K562 (cell line): Measurements from ENCODE around the gene BMP8B. TPM values are rescaled to one million over a fixed set of nuclear protein-coding genes. Genes with fewer than 3 reads are reported as not detected.

Experiments
- ATAC-seq: fragments of 200-7000 bp; cut with Tn5 transposase; 3 replicates; pipeline ENCODE4 v1.9.1; 2020; ENCODE audit warnings: moderate library complexity
- BruUV-seq: library from RNA; stranded (reverse); fragments of 400-500 nt; replicated peaks from 2 replicates; lab custom pipeline; 2021; lab: Mats Ljungman, UMichigan
- CTCF ChIA-PET: fragments of 300-600 bp; formaldehyde crosslinking; extraction: SDS; loops from one replicate; lab custom pipeline; 2021; ENCODE audit warnings: low intra/inter-chr PET ratio; lab: Yijun Ruan, JAX
- POLR2A ChIA-PET: fragments of 300-600, 350-650 bp; sonication (Branson Sonifier 250); formaldehyde crosslinking; extraction: SDS; loops from one replicate; lab custom pipeline; 2021; ENCODE audit warnings: antibody characterized with exemption, inconsistent platforms; lab: Yijun Ruan, JAX
- DNase-seq, 4 experiments: peaks; one replicate each; pipeline versions ENCODE4 v3.0.0 to v3.0.0-alpha.2; 2011 to 2018; ENCODE audit warnings: low spot score in 3 of 4, mixed read lengths in 3 of 4; ENCODE audit errors: extremely low read depth in 1 of 4
- FAIRE-seq: peaks from 2 replicates; lab custom pipeline; 2011; peaks lifted over from hg19 to GRCh38; lab: Jason Lieb, UNC
- H2AFZ ChIP-seq: 2 replicates; pipeline ENCODE4 v1.6.0; 2011; ENCODE audit warnings: low read depth, low read length, control low read depth, inconsistent platforms
- H3K27ac ChIP-seq: fragments of 200-600 bp; 3 replicates; pipeline ENCODE4 v1.8.0; 2011; ENCODE audit warnings: low read depth, mild to moderate bottlenecking, control low read depth, inconsistent platforms, low read length, moderate library complexity, mixed read lengths; ENCODE audit errors: extremely low read depth
- H3K27me3 ChIP-seq, 2 experiments: fragments of 300-600 bp in 1 of 2; 2 replicates in 1 of 2; 3 replicates in 1 of 2; pipeline versions ENCODE4 v1.6.0 to v1.8.0; 2011; ENCODE audit warnings: inconsistent platforms in 2 of 2, low read length in 2 of 2, mild to moderate bottlenecking in 1 of 2, mixed read lengths in 1 of 2, moderate library complexity in 1 of 2; ENCODE audit not compliant: control insufficient read depth in 2 of 2, insufficient read depth in 2 of 2
- H3K36me3 ChIP-seq: fragments of 300-600 bp; 3 replicates; pipeline ENCODE4 v1.8.0; 2011; ENCODE audit warnings: mild to moderate bottlenecking, low read length, inconsistent platforms; ENCODE audit not compliant: control insufficient read depth, insufficient read depth
- H3K4me1 ChIP-seq, 2 experiments: fragments of 200-600 bp in 1 of 2; replicated peaks in 1 of 2; 2 replicates in 1 of 2; 3 replicates in 1 of 2; pipeline versions ENCODE4 v1.5.1 to v1.8.0; 2011; ENCODE audit warnings: inconsistent platforms in 2 of 2, low read length in 2 of 2, mild to moderate bottlenecking in 1 of 2, mixed read lengths in 1 of 2, moderate library complexity in 1 of 2; ENCODE audit not compliant: control insufficient read depth in 2 of 2, insufficient read depth in 2 of 2
- H3K4me2 ChIP-seq: 2 replicates; pipeline ENCODE4 v1.6.1; 2011; ENCODE audit warnings: low read length, control low read depth, inconsistent platforms, mixed read lengths; ENCODE audit not compliant: insufficient read depth
- H3K4me3 ChIP-seq: fragments of 200-600 bp; sonication (generic), shearing (Covaris generic); 2 replicates; pipeline ENCODE4 v1.5.1; 2016; ENCODE audit warnings: control low read depth, inconsistent platforms
- H3K79me2 ChIP-seq: fragments of 200-600 bp; 3 replicates; pipeline ENCODE4 v1.8.0; 2011; ENCODE audit warnings: low read length, inconsistent platforms; ENCODE audit not compliant: control insufficient read depth, insufficient read depth
- H3K9ac ChIP-seq, 2 experiments: 2 replicates each; pipeline versions ENCODE4 v1.6.0 to v1.6.1; 2011; ENCODE audit warnings: low read depth in 2 of 2, low read length in 2 of 2, control low read depth in 1 of 2, inconsistent platforms in 1 of 2, mild to moderate bottlenecking in 1 of 2, mixed read lengths in 1 of 2; ENCODE audit not compliant: insufficient read depth in 1 of 2
- H3K9me1 ChIP-seq: one replicate; pipeline ENCODE4 v1.6.0; 2011; ENCODE audit warnings: inconsistent platforms, mild to moderate bottlenecking, low read length, moderate library complexity; ENCODE audit not compliant: control insufficient read depth, insufficient read depth
- H3K9me3 ChIP-seq: replicated peaks from 2 replicates; pipeline ENCODE4 v1.5.1; 2011; ENCODE audit warnings: low read depth, low read length, inconsistent platforms; ENCODE audit not compliant: control insufficient read depth, insufficient read depth
- H4K20me1 ChIP-seq: replicated peaks from 2 replicates; pipeline ENCODE4 v1.6.1; 2011; ENCODE audit warnings: low read length, inconsistent platforms, mixed read lengths; ENCODE audit not compliant: control insufficient read depth, insufficient read depth
- GATAD2B ChIP-seq: fragments of 450-650 bp; IDR thresholded peaks from 2 replicates; pipeline ENCODE4 v1.6.1; 2017; ENCODE audit warnings: mild to moderate bottlenecking, borderline replicate concordance
- HDAC6 ChIP-seq: IDR thresholded peaks from 2 replicates; pipeline ENCODE4 v1.6.1; 2012; ENCODE audit warnings: low read depth, mild to moderate bottlenecking, control low read depth, inconsistent platforms, low read length, moderate library complexity
- HMG20B ChIP-seq: fragments of 250-450 bp; sonication (Bioruptor Pico); IDR thresholded peaks from 2 replicates; pipeline ENCODE4 v1.5.0; 2021; ENCODE audit warnings: mild to moderate bottlenecking
- MCM5 ChIP-seq: fragments of 450-650 bp; IDR thresholded peaks from 2 replicates; pipeline ENCODE4 v1.6.1; 2016; ENCODE audit warnings: low read depth
- NELFE ChIP-seq: IDR thresholded peaks from 2 replicates; pipeline ENCODE4 v1.6.1; 2011; ENCODE audit warnings: mild to moderate bottlenecking; ENCODE audit not compliant: insufficient read depth, insufficient read length
- NFIC ChIP-seq: fragments of 450-650 bp; IDR thresholded peaks from 2 replicates; pipeline ENCODE4 v1.6.1; 2017; ENCODE audit warnings: mild to moderate bottlenecking, inconsistent platforms
- NFIX ChIP-seq: fragments of 250-450 bp; sonication (Bioruptor Pico); IDR thresholded peaks from 2 replicates; pipeline ENCODE4 v1.4.0; 2020; ENCODE audit warnings: low read depth, mild to moderate bottlenecking, moderate library complexity
- NONO ChIP-seq, 2 experiments: fragments of 200-400 bp in 1 of 2; fragments of 450-650 bp in 1 of 2; formaldehyde crosslinking in 1 of 2; IDR thresholded peaks; 2 replicates each; pipeline ENCODE4 v1.6.1; 2017; ENCODE audit warnings: low read depth in 2 of 2, mild to moderate bottlenecking in 2 of 2, moderate library complexity in 2 of 2, low read length in 1 of 2
- NR3C1 ChIP-seq: sonication (generic); formaldehyde crosslinking; IDR thresholded peaks from 2 replicates; pipeline ENCODE4 v1.8.1; 2022; ENCODE audit warnings: missing genetic modification reagents
- RAD21 ChIP-seq, 2 experiments: fragments of 250-450 bp in 1 of 2; fragments of 450-650 bp in 1 of 2; sonication (Bioruptor Pico) in 1 of 2; formaldehyde crosslinking in 1 of 2; IDR thresholded peaks in 1 of 2; conservative IDR thresholded peaks in 1 of 2; 2 replicates each; pipeline versions ENCODE4 v1.4.0 to v1.8.0; 2020 to 2022; ENCODE audit warnings: mild to moderate bottlenecking in 2 of 2, moderate library complexity in 1 of 2
- SRSF9 ChIP-seq: fragments of 200-400 bp; formaldehyde crosslinking; IDR thresholded peaks from 2 replicates; pipeline ENCODE4 v1.6.1; 2017; ENCODE audit warnings: low read depth, low read length, borderline replicate concordance
- STAT5B ChIP-seq: fragments of 250-450 bp; sonication (Bioruptor Pico); IDR thresholded peaks from 2 replicates; pipeline ENCODE4 v1.8.0; 2021; ENCODE audit warnings: mild to moderate bottlenecking, inconsistent platforms
- TSC22D4 ChIP-seq: fragments of 450-650 bp; IDR thresholded peaks from 2 replicates; pipeline ENCODE4 v1.6.1; 2016; ENCODE audit warnings: missing genetic modification characterization, missing biosample characterization, control low read depth
- ZNF140 ChIP-seq: fragments of 250-450 bp; sonication (Bioruptor Pico); IDR thresholded peaks from 2 replicates; pipeline ENCODE4 v1.8.0; 2021; ENCODE audit warnings: moderate library complexity, mild to moderate bottlenecking, inconsistent platforms
- ZNF668 ChIP-seq: fragments of 250-450 bp; sonication (Bioruptor Pico); IDR thresholded peaks from 2 replicates; pipeline ENCODE4 v1.8.0; 2022; ENCODE audit warnings: mild to moderate bottlenecking, inconsistent platforms
- ZZZ3 ChIP-seq: fragments of 450-650 bp; IDR thresholded peaks from 2 replicates; pipeline ENCODE4 v1.6.1; 2016; ENCODE audit warnings: antibody characterized with exemption, mild to moderate bottlenecking, moderate library complexity
- WGBS: fragments of 100-300 bp; shearing (Covaris generic); methylation state at CpG from one replicate; pipeline ENCODE4 v1.1.6; 2016; ENCODE audit warnings: low coverage, mixed read lengths; ENCODE audit not compliant: insufficient coverage; ENCODE audit errors: missing lambda C conversion rate; 5-methylcytosine and 5-hydroxymethylcytosine counted together
- in situ Hi-C: fragments of 300-500 bp; cut with MboI; formaldehyde crosslinking; loops from 4 replicates; pipeline ENCODE4 v1.15.0; 2018; ENCODE audit warnings: inconsistent platforms, mixed read lengths
- intact Hi-C: fragments of 100-400 bp; cut with micrococcal nuclease; formaldehyde crosslinking; loops from 2 replicates; pipeline ENCODE4 v1.14.2; 2022
- polyA plus RNA-seq, 8 experiments: library from polyadenylated mRNA; depleted of rRNA in 4 of 8; stranded (reverse) in 5 of 8; unstranded in 3 of 8; fragments of >200 nt; fragmentation: Nextera tagmentation in 2 of 8; fragmentation: Illumina TruSeq in 1 of 8; extraction: Ambion mirVana in 2 of 8; extraction: Trizol in 1 of 8; gene quantifications; 2 replicates each; pipeline versions ENCODE4 v1.2.1 to v1.2.3, GENCODE V29; 2011 to 2014; ENCODE audit warnings: inconsistent platforms in 1 of 8, missing spikeins in 1 of 8
- total RNA-seq, 7 experiments: library from RNA; depleted of rRNA in 6 of 7; stranded (reverse); fragments of >200 nt in 6 of 7; fragmentation: Illumina TruSeq in 2 of 7; extraction: Trizol in 2 of 7; gene quantifications; 2 replicates each; pipeline versions ENCODE4 v1.2.1 to v1.2.3, GENCODE V29; 2011 to 2021; ENCODE audit warnings: low replicate concordance in 1 of 7
- TF ChIP-seq, protein P1 (sequence below): fragments of 450-650 bp; IDR thresholded peaks from 2 replicates; pipeline ENCODE4 v1.6.1; 2016; ENCODE audit warnings: antibody characterized with exemption
- TF ChIP-seq, protein P2 (sequence below): fragments of 450-650 bp; IDR thresholded peaks from 2 replicates; pipeline ENCODE4 v1.6.1; 2016; ENCODE audit warnings: missing biosample characterization, missing genetic modification characterization
- TF ChIP-seq, protein P3 (sequence below): IDR thresholded peaks from 2 replicates; pipeline ENCODE4 v1.6.1; 2011; ENCODE audit warnings: borderline replicate concordance, low read depth, mild to moderate bottlenecking, moderate library complexity, low read length; ENCODE audit not compliant: insufficient read depth, poor library complexity, severe bottlenecking

Gene BMP8B
- total and polyA plus RNA-seq, 9 of the 15 experiments (the other 6 are each of a cell fraction or from before 2014, with no cell fraction given) = 0.03 to 0.33 (median 0.14) TPM

DNA sequence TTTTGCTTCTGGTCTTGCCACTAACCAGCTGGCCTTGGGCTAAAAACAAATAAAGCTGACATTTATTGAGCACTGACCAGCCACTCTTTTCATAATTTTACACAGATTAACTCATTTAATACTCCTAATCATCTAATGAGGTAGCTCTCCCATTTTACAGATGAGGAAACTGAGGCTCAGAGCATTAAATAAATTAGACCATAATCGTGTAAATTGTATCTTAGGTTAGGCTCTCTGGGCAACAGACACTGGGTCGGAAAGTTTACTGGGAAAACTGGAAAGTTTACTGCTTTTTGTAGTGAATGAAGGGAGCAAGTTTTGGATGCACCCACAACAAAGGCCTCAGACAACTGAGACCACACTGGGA lies 7.3 kb downstream of the BMP8B start (continued):
- TF ChIP-seq, protein P1, sequence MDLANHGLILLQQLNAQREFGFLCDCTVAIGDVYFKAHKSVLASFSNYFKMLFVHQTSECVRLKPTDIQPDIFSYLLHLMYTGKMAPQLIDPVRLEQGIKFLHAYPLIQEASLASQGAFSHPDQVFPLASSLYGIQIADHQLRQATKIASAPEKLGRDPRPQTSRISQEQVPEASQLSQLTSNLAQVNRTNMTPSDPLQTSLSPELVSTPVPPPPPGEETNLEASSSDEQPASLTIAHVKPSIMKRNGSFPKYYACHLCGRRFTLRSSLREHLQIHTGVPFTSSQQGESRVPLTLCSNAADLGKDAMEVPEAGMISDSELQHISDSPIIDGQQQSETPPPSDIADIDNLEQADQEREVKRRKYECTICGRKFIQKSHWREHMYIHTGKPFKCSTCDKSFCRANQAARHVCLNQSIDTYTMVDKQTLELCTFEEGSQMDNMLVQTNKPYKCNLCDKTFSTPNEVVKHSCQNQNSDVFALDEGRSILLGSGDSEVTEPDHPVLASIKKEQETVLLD = no peak
- no peak for TF ChIP-seq TSC22D4
- TF ChIP-seq SRSF9 = no peak
- TF ChIP-seq, protein P2, sequence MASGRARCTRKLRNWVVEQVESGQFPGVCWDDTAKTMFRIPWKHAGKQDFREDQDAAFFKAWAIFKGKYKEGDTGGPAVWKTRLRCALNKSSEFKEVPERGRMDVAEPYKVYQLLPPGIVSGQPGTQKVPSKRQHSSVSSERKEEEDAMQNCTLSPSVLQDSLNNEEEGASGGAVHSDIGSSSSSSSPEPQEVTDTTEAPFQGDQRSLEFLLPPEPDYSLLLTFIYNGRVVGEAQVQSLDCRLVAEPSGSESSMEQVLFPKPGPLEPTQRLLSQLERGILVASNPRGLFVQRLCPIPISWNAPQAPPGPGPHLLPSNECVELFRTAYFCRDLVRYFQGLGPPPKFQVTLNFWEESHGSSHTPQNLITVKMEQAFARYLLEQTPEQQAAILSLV (tag) = no peak
- no peak for TF ChIP-seq NFIC
- TF ChIP-seq NELFE = no peak
- no peak for TF ChIP-seq ZNF668

DNA sequence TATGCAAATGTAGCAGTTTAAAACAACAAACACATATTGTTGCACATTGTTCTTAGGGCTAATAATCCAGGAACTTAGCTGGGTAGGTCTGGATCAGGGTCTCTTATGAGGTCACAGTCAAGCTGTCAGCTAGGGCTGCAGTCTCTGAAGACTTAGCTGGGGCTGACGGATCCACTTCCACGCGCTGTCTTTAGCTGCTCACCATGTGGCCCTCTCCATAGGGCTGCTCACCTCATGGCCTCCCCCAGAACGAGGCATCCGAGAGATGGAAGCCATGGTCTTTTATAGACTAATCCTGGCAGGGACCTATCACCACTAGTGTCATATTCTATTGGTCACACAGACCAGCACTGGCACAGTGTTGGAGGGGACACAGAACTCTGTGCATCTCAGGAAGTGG lies 8.8 kb downstream of the BMP8B start:
- Histone ChIP-seq H3K9me1 (no peaks in the 10 kb centered on the region), H3K27ac (no peak overlapping the region), H3K4me1 (peaks cover 4 to 8% of the 10 kb centered on the region in 2 experiments; a peak in 2 of 5 replicates), H3K4me3 (no peak overlapping the region), H3K36me3 (no peaks in the 10 kb centered on the region), H3K79me2 (no peaks in the 10 kb centered on the region), H4K20me1 (peaks cover 6% of the 10 kb centered on the region; the same call in 1 of the 2 replicates), H2AFZ (no peak overlapping the region), H3K9me3 (no peaks in the 10 kb centered on the region), H3K9ac (no peak overlapping the region), H3K27me3 (peaks cover 12 to 53% of the 10 kb centered on the region in 2 experiments; a peak in 4 of 5 replicates), H3K4me2 (no peak overlapping the region)
- DNase-seq (no peak), FAIRE-seq (no peak), ATAC-seq (no peak)
- no TSS peak for BruUV-seq
- POLR2A ChIA-PET = no interaction called here
- CTCF ChIA-PET = no interaction called here
- in situ Hi-C loops = loop anchor here (10.0 kb wide), 1 partner anchor 275 kb away; no protein-coding TSS in a partner anchor
- intact Hi-C loops = no loop called here
- 7% methylated on average over 5 of the region's 5 CpGs for WGBS
- no peak for TF ChIP-seq GATAD2B
- TF ChIP-seq, protein P3, sequence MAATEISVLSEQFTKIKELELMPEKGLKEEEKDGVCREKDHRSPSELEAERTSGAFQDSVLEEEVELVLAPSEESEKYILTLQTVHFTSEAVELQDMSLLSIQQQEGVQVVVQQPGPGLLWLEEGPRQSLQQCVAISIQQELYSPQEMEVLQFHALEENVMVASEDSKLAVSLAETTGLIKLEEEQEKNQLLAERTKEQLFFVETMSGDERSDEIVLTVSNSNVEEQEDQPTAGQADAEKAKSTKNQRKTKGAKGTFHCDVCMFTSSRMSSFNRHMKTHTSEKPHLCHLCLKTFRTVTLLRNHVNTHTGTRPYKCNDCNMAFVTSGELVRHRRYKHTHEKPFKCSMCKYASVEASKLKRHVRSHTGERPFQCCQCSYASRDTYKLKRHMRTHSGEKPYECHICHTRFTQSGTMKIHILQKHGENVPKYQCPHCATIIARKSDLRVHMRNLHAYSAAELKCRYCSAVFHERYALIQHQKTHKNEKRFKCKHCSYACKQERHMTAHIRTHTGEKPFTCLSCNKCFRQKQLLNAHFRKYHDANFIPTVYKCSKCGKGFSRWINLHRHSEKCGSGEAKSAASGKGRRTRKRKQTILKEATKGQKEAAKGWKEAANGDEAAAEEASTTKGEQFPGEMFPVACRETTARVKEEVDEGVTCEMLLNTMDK = no peak
- no peak for TF ChIP-seq RAD21 (CRISPR knock-in tag; conservative IDR thresholded peaks at IDR 0.05 in 1 of 2, IDR thresholded peaks at IDR 0.05 in 1 of 2)
- no peak for TF ChIP-seq NFIC
- no peak for TF ChIP-seq ZZZ3
- TF ChIP-seq NONO (IDR thresholded peaks at IDR 0.05; ENCODE audit: low read depth in 2 of 2, low read length in 1 of 2) = no peak
- no peak for TF ChIP-seq STAT5B (CRISPR knock-in tag)
- TF ChIP-seq ZNF140 = no peak
- TF ChIP-seq MCM5 = no peak
- no peak for TF ChIP-seq NR3C1 (CRISPR knock-in tag)
- no peak for TF ChIP-seq NFIX (CRISPR knock-in tag)
- no peak for TF ChIP-seq HMG20B
- no peak for TF ChIP-seq HDAC6
